Stomach (tissue), 9 donors: ENCODE measurements around the gene TEX51. TPM values are rescaled to one million over a fixed set of nuclear protein-coding genes. Genes with fewer than 3 reads are reported as not detected.

ENCODE experiments used
- DNase-seq, 2 donors: peaks; one replicate each; pipeline versions ENCODE4 v3.0.0 to v3.0.0-alpha.2; 2013 to 2019
- H3K27ac ChIP-seq, 5 donors: fragments of 200-600 bp in 4 of 5; sonication (generic) in 4 of 5; one replicate each; pipeline ENCODE4 v1.5.1; 2013 to 2019; ENCODE audit warnings: mild to moderate bottlenecking in 1 of 5, moderate library complexity in 1 of 5
- H3K27me3 ChIP-seq, 3 donors: fragments of 200-600 bp; sonication (generic); one replicate each; pipeline ENCODE4 v1.5.1; 2017 to 2019; ENCODE audit warnings: mixed run types in 1 of 3
- H3K36me3 ChIP-seq, 4 donors: fragments of 200-600 bp; sonication (generic); 1 replicate in 3 of 4; 2 replicates in 1 of 4; pipeline ENCODE4 v1.5.1; 2016 to 2019
- H3K4me1 ChIP-seq, 4 donors: fragments of 200-600 bp; sonication (generic); one replicate each; pipeline ENCODE4 v1.5.1; 2016 to 2019
- H3K4me3 ChIP-seq, 4 donors: fragments of 200-600 bp; sonication (generic) in 3 of 4; one replicate each; pipeline ENCODE4 v1.5.1; 2016 to 2019; ENCODE audit warnings: mild to moderate bottlenecking in 1 of 4
- H3K9me3 ChIP-seq, 4 donors: fragments of 200-600 bp; sonication (generic); one replicate each; pipeline ENCODE4 v1.5.1; 2016 to 2019
- EP300 ChIP-seq: sonication (generic); formaldehyde crosslinking; IDR thresholded peaks from one replicate; pipeline ENCODE4 v1.6.1; 2017; ENCODE audit warnings: antibody characterized with exemption
- POLR2A ChIP-seq, 4 donors: fragments of 450-650 bp; IDR thresholded peaks; one replicate each; pipeline ENCODE4 v1.6.1; 2016; ENCODE audit warnings: antibody characterized with exemption in 4 of 4, control low read depth in 2 of 4, mild to moderate bottlenecking in 1 of 4, moderate library complexity in 1 of 4
- POLR2AphosphoS5 ChIP-seq, 3 donors: sonication (generic); formaldehyde crosslinking; IDR thresholded peaks; one replicate each; pipeline ENCODE4 v1.6.1; 2016; ENCODE audit warnings: antibody characterized with exemption in 3 of 3
- WGBS, 5 donors: extraction: QIAGEN DNeasy Blood & Tissue Kit in 3 of 5; methylation state at CpG; one replicate each; pipeline versions ENCODE4 v1.1.5 to v1.1.7; 2013 to 2018; 5-methylcytosine and 5-hydroxymethylcytosine counted together
- intact Hi-C: fragments of 100-400 bp; cut with DNase I; formaldehyde crosslinking; loops from one replicate; pipeline ENCODE4 v1.15.1; 2023; ENCODE audit warnings: low total_unique reads
- polyA plus RNA-seq, 3 donors: library from polyadenylated mRNA; stranded (reverse); fragments of 200-250 nt; gene quantifications; one replicate each; pipeline ENCODE4 v1.2.3, GENCODE V29; 2013
- total RNA-seq, 5 donors: library from RNA; depleted of rRNA; stranded (reverse); fragments of >200 nt; gene quantifications; one replicate each; pipeline versions ENCODE4 v1.1.0 to v1.2.3, GENCODE V29; 2014 to 2016
- TF ChIP-seq, protein P1 (sequence below), 7 experiments: fragments of 450-650 bp in 4 of 7; fragments of 200-600 bp in 3 of 7; sonication (generic) in 3 of 7; IDR thresholded peaks; one replicate each; pipeline ENCODE4 v1.5.1; 2016 to 2019; ENCODE audit warnings: antibody characterized with exemption in 7 of 7, control low read depth in 2 of 7, mild to moderate bottlenecking in 1 of 7
- donor health status: healthy with polysubstance abuse.
- donor health status: Bipolar disorder and iron deficiency.
- donor health status: healthy.

The TEX51 gene
- total and polyA plus RNA-seq, 8 donors: not detected

DNA sequence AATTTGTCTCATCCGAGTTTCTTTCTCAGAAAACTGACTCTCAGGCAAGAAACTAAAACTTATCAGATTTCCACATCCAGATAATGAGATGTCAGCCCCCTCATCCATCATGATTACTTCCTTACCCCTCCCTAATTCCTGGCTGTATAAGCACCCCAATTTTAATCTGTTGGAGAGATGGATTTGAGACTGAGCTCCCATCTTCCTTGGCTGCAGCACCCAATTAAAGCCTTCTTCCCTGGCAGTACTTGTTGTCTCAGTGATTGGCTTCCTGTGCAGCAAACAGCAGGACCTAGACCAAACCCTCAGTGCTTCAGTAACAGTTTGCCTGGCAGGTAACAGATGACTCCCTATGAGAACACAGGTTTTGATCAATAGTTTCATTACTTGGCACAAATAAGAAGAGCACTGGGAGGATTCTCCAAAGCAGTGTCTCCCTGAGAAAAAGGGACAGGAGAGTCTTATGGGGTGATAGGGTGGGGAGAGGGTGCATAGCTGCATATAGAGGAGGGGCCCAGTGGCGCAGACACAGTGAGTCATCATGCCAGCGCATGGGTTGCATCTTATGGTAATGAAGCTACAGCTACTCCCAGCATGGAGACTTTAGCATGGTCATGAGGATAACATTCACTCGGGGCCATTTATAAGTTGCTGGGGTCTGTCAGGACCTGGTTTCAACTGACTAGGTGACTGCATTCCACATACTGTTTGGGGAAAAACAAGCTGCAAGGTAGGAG is 45.1 kb downstream of the TEX51 start:
- Histone ChIP-seq H3K9me3 (peaks cover 0 to 12% (median 6%) of the 10 kb centered on the region in 4 donors), H3K27me3 (peaks cover 0 to 24% (median 0%) of the 10 kb centered on the region in 3 donors), H3K4me1 (no peaks in the 10 kb centered on the region), H3K27ac (no peak overlapping the region), H3K4me3 (no peak overlapping the region), H3K36me3 (no peaks in the 10 kb centered on the region)
- TF ChIP-seq POLR2AphosphoS5 (IDR thresholded peaks at IDR 0.05): no peak
- no peak for TF ChIP-seq EP300
- TF ChIP-seq POLR2A (IDR thresholded peaks at IDR 0.05): no peak
- TF ChIP-seq, protein P1, sequence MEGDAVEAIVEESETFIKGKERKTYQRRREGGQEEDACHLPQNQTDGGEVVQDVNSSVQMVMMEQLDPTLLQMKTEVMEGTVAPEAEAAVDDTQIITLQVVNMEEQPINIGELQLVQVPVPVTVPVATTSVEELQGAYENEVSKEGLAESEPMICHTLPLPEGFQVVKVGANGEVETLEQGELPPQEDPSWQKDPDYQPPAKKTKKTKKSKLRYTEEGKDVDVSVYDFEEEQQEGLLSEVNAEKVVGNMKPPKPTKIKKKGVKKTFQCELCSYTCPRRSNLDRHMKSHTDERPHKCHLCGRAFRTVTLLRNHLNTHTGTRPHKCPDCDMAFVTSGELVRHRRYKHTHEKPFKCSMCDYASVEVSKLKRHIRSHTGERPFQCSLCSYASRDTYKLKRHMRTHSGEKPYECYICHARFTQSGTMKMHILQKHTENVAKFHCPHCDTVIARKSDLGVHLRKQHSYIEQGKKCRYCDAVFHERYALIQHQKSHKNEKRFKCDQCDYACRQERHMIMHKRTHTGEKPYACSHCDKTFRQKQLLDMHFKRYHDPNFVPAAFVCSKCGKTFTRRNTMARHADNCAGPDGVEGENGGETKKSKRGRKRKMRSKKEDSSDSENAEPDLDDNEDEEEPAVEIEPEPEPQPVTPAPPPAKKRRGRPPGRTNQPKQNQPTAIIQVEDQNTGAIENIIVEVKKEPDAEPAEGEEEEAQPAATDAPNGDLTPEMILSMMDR (IDR thresholded peaks at IDR 0.05): no peak
- 83 to 93% (median 92%) methylated on average over 4 of the region's 4 CpGs for WGBS, 5 donors
- DNase-seq: no peak
- intact Hi-C loops: no loop called here

DNA sequence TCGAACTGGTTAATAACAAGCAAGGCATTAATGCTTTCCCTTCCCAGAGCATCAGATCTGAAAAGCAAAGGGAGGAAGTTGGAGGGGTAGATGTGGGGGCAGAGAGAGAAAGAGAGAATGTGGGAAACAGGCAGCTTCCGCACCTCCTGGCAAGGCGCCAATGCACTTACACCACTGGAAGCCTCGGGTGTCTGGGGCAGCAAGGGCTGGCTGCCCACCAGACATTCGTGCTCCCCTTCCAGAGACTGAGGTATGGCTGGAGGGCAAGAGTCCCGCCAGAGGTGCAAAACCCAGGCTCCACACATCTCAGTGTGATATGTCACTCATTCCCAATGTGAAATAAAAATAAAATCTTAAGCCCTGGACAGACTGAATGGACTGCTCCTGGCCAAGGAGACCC is 46.4 kb downstream of the TEX51 start:
- DNase-seq: peak in 1 of 2 donors; percentile 25
- Histone ChIP-seq H3K36me3 (no peaks in the 10 kb centered on the region), H3K4me1 (no peaks in the 10 kb centered on the region), H3K4me3 (no peak overlapping the region), H3K9me3 (peaks cover 0 to 12% (median 6%) of the 10 kb centered on the region in 4 donors), H3K27me3 (peaks cover 0 to 18% (median 0%) of the 10 kb centered on the region in 3 donors), H3K27ac (no peak overlapping the region)
- 35 to 58% (median 53%) methylated on average over 6 of the region's 6 CpGs for WGBS, 5 donors
- intact Hi-C loops: no loop called here
- TF ChIP-seq POLR2A (IDR thresholded peaks at IDR 0.05) (no peak), POLR2AphosphoS5 (IDR thresholded peaks at IDR 0.05) (no peak), EP300 (no peak)
- TF ChIP-seq, protein P1 (IDR thresholded peaks at IDR 0.05): no peak

DNA sequence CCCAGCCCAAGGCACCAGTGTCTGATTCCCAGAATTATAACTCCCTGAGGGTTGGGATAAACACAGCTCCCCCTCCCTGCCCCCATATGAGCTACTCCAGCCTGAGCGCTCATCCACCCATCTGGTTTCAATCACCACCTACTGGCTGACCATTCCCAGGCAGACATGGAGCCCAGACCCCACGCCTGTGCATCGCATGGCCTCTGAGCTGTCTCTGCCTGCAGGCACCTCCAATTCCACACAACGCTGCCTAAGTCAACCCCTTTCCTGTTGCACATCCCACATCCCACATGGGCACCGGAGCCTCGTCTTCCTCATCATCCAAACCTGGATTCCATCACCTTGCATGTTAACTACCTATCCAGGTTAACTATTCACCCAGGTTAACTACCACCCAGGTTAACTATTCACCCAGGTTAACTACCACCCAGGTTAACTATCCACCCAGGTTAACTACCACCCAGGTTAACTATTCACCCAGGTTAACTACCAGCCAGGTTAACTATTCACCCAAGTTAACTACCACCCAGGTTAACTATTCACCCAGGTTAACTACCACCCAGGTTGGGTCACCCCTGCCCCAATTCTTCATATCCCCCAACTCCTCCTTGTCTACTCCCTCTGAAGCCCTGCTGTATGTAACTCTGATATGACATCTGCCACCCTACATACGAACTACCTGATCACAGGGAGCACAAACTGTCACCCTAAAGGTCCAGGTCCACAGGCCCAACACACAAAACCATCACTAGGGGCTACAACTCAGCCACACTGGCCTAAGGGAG is 47.8 kb downstream of the TEX51 start:
- peak in 1 of 2 donors; percentile 59 for DNase-seq
- H3K27me3 ChIP-seq: peaks cover 0 to 18% (median 0%) of the 10 kb centered on the region in 3 donors
- H3K27ac ChIP-seq: no peak overlapping the region
- intact Hi-C loops: no loop called here
- peaks cover 0 to 12% (median 5%) of the 10 kb centered on the region in 4 donors for H3K9me3 ChIP-seq
- TF ChIP-seq, protein P1 (IDR thresholded peaks at IDR 0.05): no peak
- TF ChIP-seq POLR2AphosphoS5 (IDR thresholded peaks at IDR 0.05) (no peak), EP300 (no peak), POLR2A (IDR thresholded peaks at IDR 0.05) (no peak)
- WGBS, 5 donors: 69 to 85% (median 79%) methylated on average over 7 of the region's 7 CpGs
- no peak overlapping the region for H3K4me3 ChIP-seq
- H3K36me3 ChIP-seq: no peaks in the 10 kb centered on the region
- no peaks in the 10 kb centered on the region for H3K4me1 ChIP-seq

GRCh38 chr2:126947103-126947429 is 48.4 kb downstream of the TEX51 start:
- TF ChIP-seq POLR2A (IDR thresholded peaks at IDR 0.05) (no peak), EP300 (no peak), POLR2AphosphoS5 (IDR thresholded peaks at IDR 0.05) (no peak)
- TF ChIP-seq, protein P1 (IDR thresholded peaks at IDR 0.05): no peak
- 69 to 87% (median 82%) methylated on average over 6 of the region's 6 CpGs for WGBS, 5 donors
- Histone ChIP-seq H3K4me1 (no peaks in the 10 kb centered on the region), H3K27ac (no peak overlapping the region), H3K27me3 (peaks cover 0 to 18% (median 0%) of the 10 kb centered on the region in 3 donors), H3K36me3 (no peaks in the 10 kb centered on the region), H3K4me3 (no peak overlapping the region), H3K9me3 (peaks cover 0 to 12% (median 5%) of the 10 kb centered on the region in 4 donors)
- intact Hi-C loops: no loop called here
- no peak for DNase-seq
